ENCODE data around the gene GSE1.

The GSE1 gene

DNA sequence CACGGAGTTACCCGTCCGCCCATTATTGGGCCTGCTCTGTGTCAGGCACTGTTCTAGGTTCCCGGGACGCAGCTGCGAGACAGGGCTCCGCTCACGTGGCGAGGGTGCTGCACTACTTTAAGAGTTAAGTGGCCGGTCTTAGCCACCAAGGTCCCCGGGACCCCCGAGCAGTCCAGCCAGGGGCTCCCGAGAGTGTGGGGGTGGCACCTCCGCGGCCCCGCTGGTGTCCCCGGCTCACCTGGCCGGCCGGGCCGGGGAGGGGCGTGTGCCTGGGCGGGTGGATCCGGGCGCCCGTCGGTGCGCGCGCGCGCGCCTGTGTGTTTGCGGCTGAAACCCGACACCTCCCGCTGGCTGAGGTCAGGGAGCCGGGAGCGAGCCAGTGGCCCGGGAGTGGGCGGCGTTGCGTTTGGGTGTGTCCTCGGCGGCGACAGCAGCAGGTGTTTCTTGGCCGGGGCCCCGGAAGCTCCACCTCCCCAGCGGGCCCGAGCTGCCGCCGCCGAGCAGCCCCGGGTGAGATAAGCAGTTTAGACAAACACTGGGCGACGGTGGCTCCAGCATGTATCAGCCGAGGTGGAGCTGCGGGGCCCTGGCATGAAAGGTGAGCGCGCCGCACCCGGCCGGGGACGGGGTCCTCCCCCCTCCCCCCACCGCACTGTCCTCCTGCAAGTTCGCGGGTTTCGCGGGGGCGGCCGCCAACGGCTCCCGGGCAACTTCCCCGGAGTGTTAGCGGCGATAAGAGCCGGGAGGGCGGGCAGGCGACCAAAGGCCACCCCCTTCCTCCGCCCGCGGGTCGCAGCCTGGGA lies at the start of gene GSE1:
TSS of gene GSE1 (plus strand) at position 522 of the 803 bp plus-strand sequence. CDS start at position 592, 70 bp downstream.
- peak; percentile 90 for DNase-seq

GRCh38 chr16:85563515-85564276 lies 49.4 kb upstream of the GSE1 start:
- no peak for DNase-seq

DNA sequence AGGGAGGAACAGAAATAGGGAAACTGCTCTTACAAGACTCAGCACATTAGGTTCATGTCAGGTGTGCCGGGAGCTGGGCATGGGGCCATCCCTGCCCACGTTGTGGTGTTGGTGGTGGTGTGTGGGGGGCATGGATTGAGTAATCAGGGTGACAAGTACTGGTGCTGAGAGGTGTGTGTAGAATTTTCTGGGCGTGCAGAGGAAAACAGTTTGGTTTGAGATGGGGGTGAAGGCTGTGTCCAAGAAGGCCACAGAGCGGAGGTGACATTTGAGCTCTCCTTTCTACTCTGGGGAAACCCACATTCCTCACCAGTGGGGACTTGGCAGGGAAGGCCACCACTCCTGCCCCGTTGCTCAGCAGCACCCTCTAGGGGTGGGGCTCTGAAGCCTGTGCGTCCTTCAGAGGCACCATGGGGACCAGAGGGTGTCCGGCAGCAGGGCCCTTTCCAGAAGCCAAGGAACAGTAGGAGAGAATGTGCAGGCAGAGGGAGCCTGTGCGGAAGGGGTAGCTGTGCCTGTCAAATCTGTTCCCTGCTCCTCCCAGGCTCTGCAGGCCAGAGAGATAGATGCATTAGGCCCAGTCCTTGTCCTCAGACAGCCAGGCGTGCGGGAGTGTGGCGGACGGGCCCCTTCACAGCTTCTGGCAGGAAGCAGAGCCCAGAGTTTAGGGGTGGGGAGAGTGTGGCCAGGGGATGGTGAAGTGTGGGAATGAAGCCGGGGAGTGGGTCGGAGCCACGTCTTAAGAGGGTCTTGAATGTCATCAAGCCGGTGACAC lies 48.7 kb upstream of the GSE1 start:
- no peak for DNase-seq

- no peak for DNase-seq
Measured at GRCh38 chr16:85565340-85565739, 47.8 kb upstream of the GSE1 start.

DNA sequence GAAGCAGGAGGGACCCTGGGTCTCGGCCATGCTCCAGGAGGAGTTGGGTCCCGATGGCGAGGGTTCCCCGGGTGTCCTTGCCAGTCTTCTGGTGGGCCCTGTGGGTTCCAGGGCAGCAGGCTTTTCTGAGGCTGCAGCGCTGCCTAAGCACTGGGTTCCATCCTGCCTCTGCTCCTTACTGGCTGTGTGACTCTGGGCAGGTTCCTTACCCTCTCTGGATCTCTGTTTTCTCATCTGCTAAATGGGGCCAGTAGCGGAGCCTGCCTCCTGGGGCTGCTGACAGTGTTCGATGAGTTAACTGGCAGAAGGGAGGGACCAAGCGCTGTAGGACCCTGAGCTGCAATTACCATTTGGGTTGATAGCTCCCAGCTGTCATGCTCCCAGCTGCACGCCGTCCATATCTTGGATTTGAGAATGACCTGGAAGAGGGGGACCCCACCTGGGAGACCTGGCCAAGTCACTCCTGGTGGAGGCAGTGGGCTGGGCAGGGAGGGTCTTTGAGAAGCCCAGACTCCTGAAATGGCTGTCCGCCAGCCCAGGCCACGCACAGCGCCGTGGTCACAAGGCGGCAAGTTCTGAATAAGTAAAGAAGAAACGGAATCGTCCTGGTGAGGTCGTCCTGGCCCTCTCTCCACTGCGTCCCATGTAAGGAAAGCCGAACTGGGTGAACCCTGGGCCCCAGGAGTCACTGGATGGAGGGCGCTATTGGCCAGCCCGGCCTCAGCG lies 47.2 kb upstream of the GSE1 start:
- DNase-seq = no peak

DNA sequence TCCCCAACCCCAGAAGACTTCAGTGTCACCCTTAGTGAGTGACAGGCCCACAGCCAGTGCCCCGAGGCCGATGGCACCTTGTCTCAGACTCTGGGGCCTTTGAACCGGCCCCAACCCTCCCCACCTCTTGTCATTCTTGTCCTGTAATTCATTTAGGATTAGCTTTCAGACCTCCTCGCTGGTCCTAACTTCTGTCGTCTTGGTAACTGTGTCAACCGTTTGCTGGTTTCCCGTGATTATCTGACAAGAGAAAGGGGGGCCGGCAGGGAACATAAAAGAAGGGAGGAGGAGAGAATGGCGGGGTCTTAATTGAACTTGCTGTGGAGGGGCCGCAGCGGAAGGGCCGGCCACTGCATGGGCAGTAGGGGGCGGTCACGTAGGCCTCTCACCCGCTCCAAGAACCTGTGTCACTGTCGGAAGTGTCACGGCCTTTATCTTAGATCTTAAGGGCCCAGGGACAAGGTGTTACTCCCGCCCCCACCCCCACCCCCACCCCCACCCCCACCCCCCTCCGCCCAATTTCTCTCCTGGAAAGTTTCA lies 46.5 kb upstream of the GSE1 start:
- DNase-seq = peak; percentile 18

GRCh38 chr16:85567101-85567866 lies 45.8 kb upstream of the GSE1 start:
- peak; percentile 75 for DNase-seq

GRCh38 chr16:85567935-85568334 lies 45.2 kb upstream of the GSE1 start:
- no peak for DNase-seq

DNA sequence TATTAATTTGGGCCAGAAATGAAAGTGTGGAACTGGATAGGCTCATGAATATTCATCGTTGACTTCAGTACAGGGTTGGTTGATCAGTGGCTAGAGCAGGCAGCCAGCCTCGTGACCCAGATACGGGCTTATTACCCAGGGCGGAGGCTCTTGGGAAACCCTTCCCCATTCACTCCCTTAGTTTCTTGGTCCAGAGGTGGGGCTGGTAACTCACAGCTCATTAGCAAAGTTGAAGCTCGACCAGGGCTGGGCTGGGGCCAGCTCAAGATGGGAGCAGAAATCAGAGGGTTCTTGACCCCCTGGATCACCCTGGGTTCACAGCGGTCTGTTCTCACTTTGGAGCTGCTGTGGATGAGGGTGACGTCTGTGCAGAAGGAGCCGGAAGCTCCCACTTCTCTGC lies 44.6 kb upstream of the GSE1 start:
- no peak for DNase-seq

DNA sequence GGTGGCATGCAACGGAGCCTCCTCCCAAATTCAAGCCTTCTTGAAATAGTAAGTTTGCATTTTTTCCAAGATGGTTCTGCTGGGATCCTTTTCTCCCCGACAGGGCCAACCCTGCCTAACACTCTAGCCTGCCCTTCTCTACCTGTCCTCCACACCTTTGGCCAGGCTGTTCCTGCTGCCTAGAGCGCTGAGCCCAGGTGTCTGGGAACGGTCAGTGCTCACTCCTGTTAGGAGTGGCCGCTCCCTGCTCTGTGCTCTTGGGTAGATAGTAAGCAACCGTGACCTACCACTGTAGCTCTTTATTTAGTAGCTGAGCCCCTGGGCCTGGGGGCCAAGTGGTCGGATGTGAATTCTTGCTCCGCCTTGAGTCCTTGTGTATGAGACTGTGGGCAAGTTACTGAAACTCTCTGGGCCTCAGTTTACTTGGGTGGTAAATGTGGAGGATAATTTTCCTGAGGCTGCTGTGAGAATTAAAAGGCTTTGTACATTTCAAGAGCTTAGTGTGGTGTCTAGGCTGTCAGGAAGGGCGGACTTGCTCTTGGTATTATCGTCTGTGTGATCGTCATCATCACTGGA lies 44.0 kb upstream of the GSE1 start:
- no peak for DNase-seq

- no peak for DNase-seq
Measured at GRCh38 chr16:85569615-85570212, 43.4 kb upstream of the GSE1 start.

- DNase-seq = no peak
Measured at GRCh38 chr16:85570213-85570734, 42.8 kb upstream of the GSE1 start.

DNA sequence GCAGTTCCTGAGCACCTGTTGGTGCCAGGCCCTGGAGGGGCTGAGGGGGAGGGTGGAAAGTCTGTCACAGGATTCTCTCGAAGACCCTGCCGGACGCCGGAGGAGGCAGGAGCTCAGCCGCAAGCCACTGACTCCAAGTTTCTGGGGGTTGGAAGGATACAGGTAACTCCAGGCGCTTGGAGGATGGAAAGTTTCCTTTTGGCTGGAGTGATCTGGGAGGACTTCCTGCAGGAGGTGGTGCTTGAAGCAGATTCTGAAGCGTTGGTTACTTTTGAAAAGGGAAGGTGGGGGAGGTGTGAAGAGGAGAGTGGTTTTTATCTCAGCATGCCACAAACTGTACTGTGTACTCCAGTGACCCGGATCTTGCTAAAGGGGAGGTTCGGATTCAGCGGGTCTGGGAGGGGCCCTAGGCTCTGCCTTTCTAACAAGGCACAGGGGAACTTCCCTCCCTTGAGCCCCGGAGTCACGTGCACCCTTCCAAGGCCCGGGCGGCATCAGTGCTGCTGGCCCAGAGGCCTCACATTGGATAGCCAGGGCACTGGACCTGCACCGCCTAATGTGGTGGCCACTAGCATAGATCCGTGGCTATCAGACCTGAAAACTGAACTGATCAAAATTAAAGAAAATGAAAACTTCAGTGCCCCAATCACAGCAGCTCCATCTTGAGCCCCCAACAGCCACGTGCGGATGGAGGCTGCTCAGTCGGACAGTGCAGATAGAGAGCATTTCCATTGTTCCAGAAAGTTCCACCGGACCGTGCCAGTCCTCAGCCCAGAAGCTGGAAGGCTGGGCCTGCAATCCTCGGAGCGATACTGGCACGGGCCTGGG lies 42.2 kb upstream of the GSE1 start:
- DNase-seq = no peak

DNA sequence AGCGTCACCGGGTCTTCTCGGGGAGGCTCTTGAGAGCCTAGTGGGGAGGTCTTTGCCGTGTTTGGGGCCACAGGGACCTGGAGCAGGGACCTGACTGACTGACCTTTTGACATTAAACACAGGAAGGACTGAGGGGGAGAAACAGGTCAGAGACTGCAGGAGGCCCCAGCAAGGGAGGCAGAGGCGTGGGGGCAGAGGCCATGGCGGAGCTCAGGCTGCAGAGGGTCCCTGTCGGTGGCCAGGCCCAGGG lies 41.6 kb upstream of the GSE1 start:
- DNase-seq = no peak

- DNase-seq = no peak
Measured at GRCh38 chr16:85571813-85572619, 41.1 kb upstream of the GSE1 start.

DNA sequence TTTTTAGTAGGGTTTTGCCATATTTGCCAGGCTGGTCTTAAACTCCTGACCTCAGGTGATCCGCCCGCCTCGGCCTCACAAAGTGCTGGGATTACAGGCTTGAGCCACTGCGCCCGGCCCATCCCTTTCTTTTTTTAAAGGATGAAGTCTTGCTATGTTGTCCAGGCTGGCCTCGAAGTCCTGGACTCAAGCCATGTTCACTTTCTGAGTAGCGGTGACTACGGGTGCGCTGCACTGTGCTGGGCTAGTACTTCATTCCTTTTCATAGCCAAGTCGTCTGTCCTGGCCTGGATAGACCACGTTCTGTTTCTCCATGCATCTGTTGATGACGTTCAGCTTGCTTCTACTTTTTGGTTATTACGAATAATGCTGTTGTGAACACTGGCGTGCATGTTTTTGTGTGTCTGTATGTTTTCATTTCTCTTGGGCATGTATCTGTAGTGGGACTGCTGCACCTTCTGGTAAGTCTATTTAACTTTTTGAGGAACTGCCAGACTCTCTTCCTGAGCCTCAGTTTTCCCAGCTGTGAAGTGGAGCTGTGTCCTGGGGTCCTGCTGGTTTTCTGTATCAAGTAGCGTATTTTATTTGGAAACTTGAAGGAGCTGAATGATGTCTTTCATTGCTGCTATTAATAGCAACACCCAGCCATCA lies 40.0 kb upstream of the GSE1 start:
- no peak for DNase-seq

DNA sequence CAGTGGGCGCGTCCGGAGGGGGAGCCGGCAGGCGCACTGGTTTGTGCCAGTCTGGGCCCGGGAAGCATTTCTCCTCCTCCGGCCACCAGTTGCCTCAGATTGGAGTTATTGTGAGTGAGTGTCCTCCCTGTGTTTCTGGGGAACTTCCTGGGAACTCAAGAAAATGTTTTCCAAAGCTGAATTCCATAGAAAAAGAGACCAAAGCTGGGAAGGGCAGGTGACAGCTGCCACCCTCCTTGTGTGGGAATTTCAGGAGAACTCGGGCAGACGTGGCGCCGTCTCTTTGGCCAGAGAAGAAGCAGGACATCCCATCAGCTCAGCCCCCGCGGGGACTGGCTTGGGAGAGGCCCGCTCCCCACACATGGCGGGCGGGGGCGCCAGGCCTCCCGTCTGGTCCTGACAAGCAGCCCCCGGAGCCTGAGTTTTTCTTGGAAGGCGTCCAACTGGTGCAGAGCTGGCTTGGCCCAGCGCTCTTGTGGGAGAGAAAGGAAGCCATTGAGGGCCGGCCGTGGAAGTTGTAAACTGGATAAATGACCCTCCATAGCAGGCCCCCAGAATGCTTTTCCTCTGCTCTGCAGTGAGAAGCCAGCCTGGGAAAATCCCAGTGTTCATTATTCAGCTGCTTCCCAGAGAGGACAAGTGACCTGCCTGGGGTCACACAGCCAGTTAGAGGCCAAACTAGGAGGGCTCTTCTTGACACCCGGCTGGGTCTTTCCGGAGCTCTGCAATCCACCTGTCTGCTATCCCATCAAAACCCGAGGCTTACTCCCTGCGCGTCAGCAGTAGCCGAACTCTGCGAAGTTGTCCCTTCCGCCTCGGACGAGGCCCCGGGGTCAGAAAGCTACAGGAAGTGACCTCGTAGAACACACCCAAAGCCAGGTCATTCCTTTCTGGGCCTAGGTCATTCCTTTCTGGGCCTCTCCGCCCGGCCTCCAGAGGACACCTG lies 39.2 kb upstream of the GSE1 start:
- DNase-seq = no peak

Data from NCI-H526 treated with DMSO at 0.1 percent for 48 hours (cell line).